ENCODE results near the gene PLSCR1.
A peak's percentile ranks its signal among the peaks of the same experiment; 100 is the strongest.

PLSCR1 gene

GRCh38 chr3:146544002-146544928 lies at the start of gene PLSCR1:
Gene PLSCR1 (minus strand): TSS chr3:146544607. CDS start chr3:146536552, 8,055 bp downstream.
- Histone ChIP-seq H3K9me3 (ENCODE audit: control insufficient read depth, insufficient read depth, low read length) (no peaks in the 10 kb centered on the region), H3K4me1 (ENCODE audit: insufficient read depth, low read length) (no peaks in the 10 kb centered on the region; the same call in 1 of the 2 replicates), H3K36me3 (ENCODE audit: insufficient read depth, low read length) (no peaks in the 10 kb centered on the region), H3K9ac (ENCODE audit: low read depth, low read length) (peak within 1 kb of the TSS; percentile 69)

DNA sequence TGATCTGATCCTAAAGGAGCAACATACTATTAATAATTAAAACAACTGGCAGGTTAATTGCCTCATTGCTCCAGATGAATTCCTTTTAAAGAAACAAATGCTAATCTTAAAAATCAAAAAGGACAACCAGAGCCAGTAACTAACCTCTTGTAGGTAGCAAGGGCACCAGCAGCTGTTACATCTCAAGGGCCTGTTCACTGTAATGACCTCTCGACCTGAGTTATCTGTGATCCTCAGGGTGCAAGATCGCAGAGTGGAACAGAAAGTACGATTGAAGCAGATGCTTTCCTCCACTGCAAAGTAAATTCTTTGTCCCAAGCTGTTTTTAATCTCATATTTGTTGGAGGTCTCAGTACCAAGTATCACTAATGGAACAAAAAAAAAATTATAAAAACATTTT lies 49.4 kb upstream of the PLSCR1 start:
- no peaks in the 10 kb centered on the region for H3K36me3 ChIP-seq (ENCODE audit: insufficient read depth, low read length)
- H3K9ac ChIP-seq (ENCODE audit: low read depth, low read length): no peak overlapping the region
- peaks cover 4% of the 10 kb centered on the region; the same call in 1 of the 2 replicates for H3K4me1 ChIP-seq (ENCODE audit: insufficient read depth, low read length)
- H3K9me3 ChIP-seq (ENCODE audit: control insufficient read depth, insufficient read depth, low read length): no peaks in the 10 kb centered on the region

GRCh38 chr3:146590521-146590920 lies 46.1 kb upstream of the PLSCR1 start:
- Histone ChIP-seq H3K9ac (ENCODE audit: low read depth, low read length) (no peak overlapping the region), H3K36me3 (ENCODE audit: insufficient read depth, low read length) (no peaks in the 10 kb centered on the region), H3K4me1 (ENCODE audit: insufficient read depth, low read length) (peaks cover 4% of the 10 kb centered on the region; the same call in 1 of the 2 replicates), H3K9me3 (ENCODE audit: control insufficient read depth, insufficient read depth, low read length) (no peaks in the 10 kb centered on the region)

DNA sequence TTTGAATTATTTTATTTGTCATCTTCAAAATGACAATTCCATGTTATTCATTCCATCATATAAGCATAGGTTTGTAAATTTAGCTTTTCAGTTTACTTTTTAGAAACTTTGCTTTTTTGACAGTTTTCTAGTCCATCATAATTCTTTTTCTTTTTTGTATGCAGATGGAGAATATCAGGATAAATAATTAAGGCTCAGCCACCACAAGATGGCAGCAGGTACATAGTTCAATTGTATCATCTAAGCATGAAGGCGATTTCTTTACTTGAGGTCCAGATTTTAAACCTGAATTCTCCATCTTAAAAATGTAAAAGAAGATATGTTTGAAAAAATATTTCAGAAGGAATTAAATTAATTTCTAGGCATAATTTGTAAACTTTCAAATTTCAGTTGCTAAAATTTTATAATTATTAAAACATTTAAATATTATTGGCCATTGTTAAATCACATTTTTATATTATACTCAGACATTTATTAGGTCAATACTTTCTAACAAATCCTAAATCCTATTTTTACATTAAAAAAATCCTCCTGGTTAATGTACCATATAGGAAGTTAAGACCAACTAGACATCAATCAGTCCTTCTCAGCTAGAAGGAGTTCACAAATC lies 45.6 kb upstream of the PLSCR1 start:
- no peaks in the 10 kb centered on the region for H3K36me3 ChIP-seq (ENCODE audit: insufficient read depth, low read length)
- no peak overlapping the region for H3K9ac ChIP-seq (ENCODE audit: low read depth, low read length)
- peaks cover 4% of the 10 kb centered on the region; the same call in 1 of the 2 replicates for H3K4me1 ChIP-seq (ENCODE audit: insufficient read depth, low read length)
- H3K9me3 ChIP-seq (ENCODE audit: control insufficient read depth, insufficient read depth, low read length): no peaks in the 10 kb centered on the region

- Histone ChIP-seq H3K36me3 (ENCODE audit: insufficient read depth, low read length) (no peaks in the 10 kb centered on the region; the same call in 1 of the 2 replicates), H3K4me1 (ENCODE audit: insufficient read depth, low read length) (no peaks in the 10 kb centered on the region), H3K9me3 (ENCODE audit: control insufficient read depth, insufficient read depth, low read length) (peaks cover 26% of the 10 kb centered on the region)
Observed at GRCh38 chr3:146585156-146585555, 40.7 kb upstream of the PLSCR1 start.

DNA sequence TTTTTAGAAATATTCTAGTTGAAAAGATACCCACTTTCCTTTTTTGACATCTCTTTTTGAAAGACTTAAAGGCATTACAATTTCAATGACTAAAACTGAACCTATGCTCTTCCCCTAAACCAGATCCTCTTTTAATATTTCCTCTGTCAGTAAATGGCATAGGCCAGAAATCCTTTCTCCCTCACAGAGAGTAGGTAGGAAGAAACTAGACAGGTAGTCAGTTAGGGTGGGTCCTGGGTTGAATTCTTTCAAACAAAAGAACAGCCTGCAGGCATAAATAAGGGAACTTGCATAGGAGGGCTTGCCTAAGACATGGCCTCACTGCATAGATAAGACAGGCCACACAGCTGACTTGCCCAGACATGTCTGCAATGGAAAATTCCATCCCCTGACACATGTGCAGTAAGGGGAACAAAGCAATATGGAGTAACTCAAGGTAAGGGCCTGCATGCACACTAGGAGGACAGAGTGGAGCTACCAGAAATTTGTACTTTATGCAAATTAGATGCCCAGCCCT lies 37.6 kb upstream of the PLSCR1 start:
- H3K4me1 ChIP-seq (ENCODE audit: insufficient read depth, low read length): no peaks in the 10 kb centered on the region
- H3K36me3 ChIP-seq (ENCODE audit: insufficient read depth, low read length): no peaks in the 10 kb centered on the region; the same call in 1 of the 2 replicates
- no peak overlapping the region for H3K9ac ChIP-seq (ENCODE audit: low read depth, low read length)
- peaks cover 26% of the 10 kb centered on the region for H3K9me3 ChIP-seq (ENCODE audit: control insufficient read depth, insufficient read depth, low read length)

More at GRCh38 chr3:146585156-146585555, 40.7 kb upstream of the PLSCR1 start:
- H3K9ac ChIP-seq (ENCODE audit: low read depth, low read length): no peak overlapping the region

DNA sequence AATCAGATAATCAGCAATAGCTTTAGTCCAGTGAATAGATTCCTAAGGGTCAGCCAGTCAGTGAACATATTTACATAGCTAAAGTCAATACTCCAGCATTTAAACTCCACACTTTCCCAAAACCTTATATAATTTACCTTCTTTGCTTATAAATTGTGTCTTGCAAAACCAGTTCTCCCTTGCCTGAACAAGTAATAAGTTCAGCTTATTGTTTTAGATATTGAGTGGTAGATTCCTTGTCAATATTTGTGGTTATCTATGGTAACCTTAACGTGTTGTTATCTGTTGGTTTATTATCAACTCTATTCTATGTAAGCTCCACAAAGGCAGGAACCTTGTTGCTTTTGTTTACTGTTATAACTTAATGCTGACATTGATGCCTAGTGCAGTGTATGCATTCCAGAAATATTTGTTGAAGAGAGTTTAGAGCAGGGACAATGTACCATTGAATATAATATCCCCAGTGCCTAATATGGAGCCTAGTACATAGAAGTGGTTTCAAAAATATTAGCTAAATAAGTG lies 36.7 kb upstream of the PLSCR1 start:
- Histone ChIP-seq H3K9ac (ENCODE audit: low read depth, low read length) (no peak overlapping the region), H3K36me3 (ENCODE audit: insufficient read depth, low read length) (no peaks in the 10 kb centered on the region; the same call in 1 of the 2 replicates), H3K9me3 (ENCODE audit: control insufficient read depth, insufficient read depth, low read length) (peaks cover 26% of the 10 kb centered on the region), H3K4me1 (ENCODE audit: insufficient read depth, low read length) (no peaks in the 10 kb centered on the region)

GRCh38 chr3:146577662-146578061 lies 33.3 kb upstream of the PLSCR1 start:
- Histone ChIP-seq H3K4me1 (ENCODE audit: insufficient read depth, low read length) (no peaks in the 10 kb centered on the region), H3K9me3 (ENCODE audit: control insufficient read depth, insufficient read depth, low read length) (peaks cover 12% of the 10 kb centered on the region), H3K36me3 (ENCODE audit: insufficient read depth, low read length) (no peaks in the 10 kb centered on the region; the same call in 1 of the 2 replicates), H3K9ac (ENCODE audit: low read depth, low read length) (no peak overlapping the region)

- no peaks in the 10 kb centered on the region for H3K4me1 ChIP-seq (ENCODE audit: insufficient read depth, low read length)
- no peaks in the 10 kb centered on the region for H3K36me3 ChIP-seq (ENCODE audit: insufficient read depth, low read length)
- no peak overlapping the region for H3K9ac ChIP-seq (ENCODE audit: low read depth, low read length)
- H3K9me3 ChIP-seq (ENCODE audit: control insufficient read depth, insufficient read depth, low read length): no peaks in the 10 kb centered on the region
Observed at GRCh38 chr3:146575636-146576035, 31.2 kb upstream of the PLSCR1 start.

DNA sequence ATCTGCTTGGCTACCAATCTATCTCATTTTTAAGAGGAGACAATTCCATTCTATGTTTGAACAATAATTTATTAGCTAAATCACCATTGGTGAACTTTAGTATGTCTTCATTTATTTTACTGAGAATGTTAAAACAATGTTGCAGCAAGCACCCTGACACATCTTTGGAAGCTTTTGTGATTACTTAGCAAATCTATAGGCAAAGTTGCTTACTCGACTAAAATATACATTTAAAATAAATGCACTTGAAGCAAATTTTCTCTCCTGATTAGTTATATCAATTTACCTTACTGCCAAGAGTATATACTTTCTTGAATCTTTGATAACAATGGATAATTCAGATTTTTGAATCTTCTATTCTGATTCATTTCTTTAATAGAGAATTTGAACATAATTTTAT lies 29.8 kb upstream of the PLSCR1 start:
- no peaks in the 10 kb centered on the region for H3K36me3 ChIP-seq (ENCODE audit: insufficient read depth, low read length)
- H3K4me1 ChIP-seq (ENCODE audit: insufficient read depth, low read length): no peaks in the 10 kb centered on the region; the same call in 1 of the 2 replicates
- no peaks in the 10 kb centered on the region for H3K9me3 ChIP-seq (ENCODE audit: control insufficient read depth, insufficient read depth, low read length)
- H3K9ac ChIP-seq (ENCODE audit: low read depth, low read length): no peak overlapping the region

DNA sequence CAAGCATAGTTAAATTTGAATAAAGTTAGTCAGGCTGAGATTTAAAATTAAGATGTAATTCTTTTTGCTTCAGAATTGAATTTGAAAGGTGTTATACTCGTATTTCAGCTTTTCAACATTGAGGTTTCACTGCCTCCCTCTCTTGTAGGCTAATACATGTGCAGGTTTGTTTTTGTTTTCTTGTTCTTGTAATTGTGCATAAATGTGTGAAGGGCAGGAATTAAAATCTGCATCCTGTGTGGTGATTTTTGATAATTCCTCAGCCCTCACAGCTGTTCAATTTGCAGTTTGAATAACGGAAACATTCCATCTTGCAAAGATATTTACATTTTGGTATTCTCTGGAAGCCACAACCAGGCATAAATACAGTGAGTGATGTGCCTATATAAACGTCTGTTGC lies 24.9 kb upstream of the PLSCR1 start:
- H3K9me3 ChIP-seq (ENCODE audit: control insufficient read depth, insufficient read depth, low read length): no peaks in the 10 kb centered on the region
- H3K36me3 ChIP-seq (ENCODE audit: insufficient read depth, low read length): no peaks in the 10 kb centered on the region
- H3K9ac ChIP-seq (ENCODE audit: low read depth, low read length): no peak overlapping the region
- no peaks in the 10 kb centered on the region; the same call in 1 of the 2 replicates for H3K4me1 ChIP-seq (ENCODE audit: insufficient read depth, low read length)

DNA sequence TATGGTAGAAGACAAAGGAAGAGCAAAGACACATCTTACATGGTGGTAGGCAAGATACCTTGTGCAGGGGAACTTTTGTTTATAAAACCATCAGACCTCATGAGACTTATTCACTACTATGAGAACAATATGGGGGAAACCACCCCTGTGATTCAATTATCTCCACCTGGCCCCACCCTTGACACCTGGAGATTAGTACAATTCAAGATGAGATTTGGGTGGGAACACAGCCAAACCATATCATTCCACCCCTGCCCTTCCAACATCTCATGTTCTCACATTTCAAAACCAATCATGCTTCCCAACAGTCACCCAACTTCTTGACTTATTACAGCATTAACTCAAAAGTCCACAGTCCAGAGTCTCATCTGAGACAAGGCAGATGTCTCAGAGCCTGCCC lies 21.7 kb upstream of the PLSCR1 start:
- peaks cover 2% of the 10 kb centered on the region; the same call in 1 of the 2 replicates for H3K9me3 ChIP-seq (ENCODE audit: control insufficient read depth, insufficient read depth, low read length)
- no peaks in the 10 kb centered on the region; the same call in 1 of the 2 replicates for H3K4me1 ChIP-seq (ENCODE audit: insufficient read depth, low read length)
- H3K9ac ChIP-seq (ENCODE audit: low read depth, low read length): no peak overlapping the region
- no peaks in the 10 kb centered on the region for H3K36me3 ChIP-seq (ENCODE audit: insufficient read depth, low read length)

DNA sequence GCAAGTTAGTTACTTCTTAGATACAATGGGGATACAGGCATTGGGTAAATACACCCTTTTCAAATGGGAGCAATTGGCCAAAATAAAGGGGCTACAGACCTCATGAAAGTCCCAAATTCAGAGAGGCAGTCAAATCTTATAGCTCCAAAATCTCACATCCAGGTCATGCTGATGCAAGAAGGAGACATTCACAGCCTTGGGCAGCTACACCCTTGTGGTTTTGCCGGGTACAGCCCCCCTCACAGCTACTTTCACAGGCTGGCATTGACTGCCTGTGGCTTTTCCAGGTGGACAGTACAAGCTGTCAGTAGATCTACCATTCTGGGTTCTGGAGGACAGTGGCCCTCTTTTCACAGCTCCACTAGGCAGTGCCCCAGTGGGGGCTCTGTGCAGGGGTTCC lies 17.5 kb upstream of the PLSCR1 start:
- H3K9ac ChIP-seq (ENCODE audit: low read depth, low read length): no peak overlapping the region
- peaks cover 9% of the 10 kb centered on the region for H3K9me3 ChIP-seq (ENCODE audit: control insufficient read depth, insufficient read depth, low read length)
- no peaks in the 10 kb centered on the region for H3K4me1 ChIP-seq (ENCODE audit: insufficient read depth, low read length)
- H3K36me3 ChIP-seq (ENCODE audit: insufficient read depth, low read length): no peaks in the 10 kb centered on the region

DNA sequence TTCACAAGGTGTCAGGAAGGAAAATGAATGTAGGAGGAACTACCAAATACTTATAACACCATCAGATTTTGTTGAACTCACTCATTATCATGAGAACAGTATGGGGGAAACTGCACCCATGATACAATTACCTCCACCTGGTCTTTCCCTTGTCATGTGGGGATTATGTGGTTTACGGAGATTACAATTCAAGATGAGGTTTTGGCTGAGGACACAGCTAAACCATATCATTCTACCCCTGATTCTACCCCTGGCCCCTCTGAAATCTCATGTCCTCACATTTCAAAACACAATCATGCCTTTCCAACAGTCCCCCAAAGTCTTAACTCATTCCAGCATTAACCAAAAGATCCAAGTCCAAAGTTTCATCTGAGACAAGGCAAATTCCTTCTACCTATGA lies 17.1 kb upstream of the PLSCR1 start:
- Histone ChIP-seq H3K4me1 (ENCODE audit: insufficient read depth, low read length) (no peaks in the 10 kb centered on the region), H3K9me3 (ENCODE audit: control insufficient read depth, insufficient read depth, low read length) (peaks cover 11% of the 10 kb centered on the region), H3K36me3 (ENCODE audit: insufficient read depth, low read length) (no peaks in the 10 kb centered on the region), H3K9ac (ENCODE audit: low read depth, low read length) (no peak overlapping the region)

Measured in ES-I3 (cell line).